HG03439 (cell line): ENCODE results near the gene TBC1D10A.

Experiments used
- ATAC-seq: cut with Tn5 transposase; IDR thresholded peaks from one replicate; pipeline ENCODE4 v1.9.1; 2021; ENCODE audit warnings: mild to moderate bottlenecking, moderate library complexity; ENCODE audit not compliant: unreplicated experiment

TBC1D10A gene

DNA sequence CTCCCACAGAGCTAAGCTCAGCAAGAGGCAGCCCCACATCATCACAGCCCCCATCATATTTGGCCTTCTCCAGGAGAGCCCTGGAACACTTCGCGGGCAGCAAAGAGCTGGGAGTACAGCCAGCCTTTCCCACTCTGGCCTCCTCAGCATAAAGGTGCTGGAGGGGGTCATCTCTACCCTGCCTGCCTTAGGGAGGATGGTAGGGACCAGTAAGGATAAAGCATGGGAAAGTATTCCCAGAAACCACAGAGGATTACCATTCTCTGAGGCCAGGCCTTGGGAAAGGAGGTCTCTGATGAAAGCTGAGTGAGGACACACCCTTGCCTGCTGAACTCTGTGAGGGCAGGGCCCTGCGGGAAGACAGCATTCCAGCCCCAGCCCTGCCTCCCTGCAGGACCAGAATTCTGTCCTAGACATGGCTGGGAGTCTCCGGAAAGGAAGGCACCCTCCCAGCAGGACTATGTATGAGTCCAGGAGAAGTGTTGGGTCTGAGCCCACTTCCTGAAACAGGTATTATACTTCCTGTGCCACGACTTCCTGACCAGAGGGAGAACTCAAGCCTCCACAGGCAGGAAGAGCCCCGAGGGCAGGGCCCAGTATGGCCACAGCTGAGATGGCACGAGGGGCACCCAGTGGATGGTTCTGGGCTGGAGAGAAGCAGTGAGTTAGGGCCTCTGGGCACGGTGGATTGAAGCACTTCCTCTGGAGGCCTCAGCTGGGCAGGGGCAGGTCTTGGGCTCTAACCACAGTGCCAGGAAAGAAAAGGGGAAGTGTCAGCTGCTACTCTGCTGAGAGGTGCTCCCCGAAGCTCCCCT, 24.5 kb downstream of the TBC1D10A start:
- no peak for ATAC-seq

DNA sequence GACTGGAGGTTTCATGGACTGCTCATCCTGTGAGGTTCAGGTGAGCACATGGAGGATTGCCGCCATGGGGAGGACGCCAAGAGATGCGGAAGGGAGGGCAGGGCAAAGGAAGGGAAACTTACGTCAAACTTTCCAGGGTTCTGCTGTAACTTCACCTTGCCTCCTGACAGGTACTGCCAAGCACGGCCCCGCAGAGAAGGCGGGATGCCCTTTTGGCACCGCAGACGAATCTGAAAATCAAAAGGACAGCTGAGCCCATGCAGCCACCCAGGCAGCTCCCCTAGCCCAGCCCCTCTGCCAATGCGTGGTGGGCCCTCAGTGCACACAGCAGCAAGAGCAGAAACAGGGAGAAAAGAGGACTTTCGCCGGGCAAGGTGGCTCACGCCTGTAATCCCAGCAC, 27.4 kb downstream of the TBC1D10A start:
- ATAC-seq = no peak

DNA sequence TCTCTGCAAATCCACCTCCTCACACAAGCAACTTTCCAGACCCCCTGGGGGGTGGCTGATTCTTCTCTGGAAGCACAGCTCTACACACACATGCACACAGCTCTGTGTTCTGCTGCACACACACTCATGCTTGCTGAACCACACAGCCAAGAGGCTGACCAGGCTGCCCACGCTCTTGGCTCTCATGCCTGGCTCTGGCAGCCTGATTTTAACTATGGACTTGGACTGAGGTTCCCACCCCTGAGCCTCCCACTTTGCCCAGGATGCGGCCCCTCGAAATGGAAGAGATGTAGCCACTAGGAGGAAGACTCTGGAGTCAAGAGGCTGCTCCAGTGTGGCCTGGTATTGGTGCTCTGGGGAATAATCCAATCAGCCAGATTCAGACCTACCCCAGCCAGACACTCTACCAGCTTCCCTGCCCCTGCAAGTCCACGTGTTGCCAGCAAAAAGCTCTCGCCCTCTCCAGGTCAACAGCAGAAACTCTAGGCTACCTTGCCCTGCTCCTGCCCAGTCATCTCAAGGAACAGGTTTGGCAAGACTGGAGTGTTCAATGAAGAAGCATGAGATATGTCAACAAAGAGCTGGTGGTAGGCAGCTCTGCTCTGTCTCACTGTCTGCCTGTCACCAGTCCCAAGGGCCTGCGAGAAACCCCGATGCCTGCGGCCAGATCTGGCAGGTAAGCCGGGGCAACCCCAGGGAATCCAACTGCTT, 28.6 kb downstream of the TBC1D10A start:
- no peak for ATAC-seq

DNA sequence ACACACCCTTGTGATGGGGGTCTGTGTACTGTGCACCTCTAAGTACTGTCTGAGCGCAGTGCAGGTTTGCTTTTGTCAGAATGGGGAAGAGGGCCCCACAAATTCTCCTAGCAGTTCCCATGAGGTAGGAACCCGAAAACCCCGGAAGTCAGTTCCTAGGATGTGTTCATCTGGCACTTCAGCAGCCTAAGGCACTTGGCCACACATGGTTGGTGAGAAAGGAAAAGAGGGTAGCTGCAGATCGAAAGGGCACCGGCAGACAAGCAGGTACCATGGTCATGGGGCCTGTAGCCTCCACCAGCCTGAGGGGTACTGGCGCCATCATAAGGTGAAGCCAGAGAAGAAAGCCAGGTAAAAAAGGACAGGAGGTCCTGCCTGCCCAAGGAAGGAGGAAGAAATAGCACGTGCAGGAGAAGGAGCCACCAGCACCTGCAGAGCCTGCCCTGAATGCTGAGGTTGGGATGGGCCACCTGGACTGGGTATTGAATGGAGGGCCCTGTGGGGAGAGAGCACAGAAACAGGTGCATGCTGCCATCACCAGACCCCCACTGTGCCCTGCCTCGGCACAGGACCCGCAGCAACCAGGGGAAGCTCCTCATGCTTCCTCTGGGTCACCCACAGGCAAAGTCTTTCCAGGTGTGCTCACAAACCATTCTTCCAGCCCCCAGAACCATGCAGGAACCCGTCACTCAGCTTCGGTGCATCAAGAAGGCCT, 29.3 kb downstream of the TBC1D10A start:
- ATAC-seq = no peak

DNA sequence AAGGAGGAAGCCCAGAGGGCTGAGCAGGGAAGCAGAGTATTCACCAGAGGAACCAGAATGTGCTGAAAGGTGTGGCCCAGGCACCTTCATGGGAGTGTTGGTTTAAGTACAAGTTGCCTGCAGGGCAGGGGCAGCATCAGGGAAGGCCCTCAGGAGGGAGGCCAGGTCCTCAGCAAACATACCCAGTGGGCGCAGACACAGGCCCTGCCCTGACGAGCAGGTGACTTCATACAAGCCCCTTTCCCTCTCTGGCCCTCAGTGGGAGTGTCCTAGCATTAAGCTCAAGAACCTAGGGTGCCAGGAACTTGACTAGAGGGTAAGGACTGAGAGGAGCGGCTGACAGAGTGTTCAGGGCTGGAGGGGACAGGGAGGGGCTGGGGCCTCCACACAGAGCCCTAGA, 29.9 kb downstream of the TBC1D10A start:
- ATAC-seq = no peak

DNA sequence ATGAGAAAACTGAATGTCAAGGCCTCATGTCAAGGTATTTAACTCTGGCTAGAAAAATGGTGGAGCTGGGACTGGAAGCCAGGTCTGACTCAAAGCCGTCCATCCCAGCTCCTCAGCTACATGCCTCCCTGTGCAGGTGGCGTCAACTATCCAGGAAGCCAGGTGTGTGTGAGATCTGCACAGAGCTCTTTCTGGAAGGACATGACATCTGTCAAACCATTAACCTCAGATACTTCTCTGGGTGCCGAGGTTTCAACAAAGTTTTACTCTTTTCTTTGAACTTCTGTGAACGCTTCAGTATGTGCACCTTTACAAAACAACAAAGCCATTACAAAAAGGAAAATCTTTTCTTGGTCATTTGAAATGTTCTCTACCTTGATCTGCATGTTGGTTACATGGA, 30.4 kb downstream of the TBC1D10A start:
- ATAC-seq = no peak

DNA sequence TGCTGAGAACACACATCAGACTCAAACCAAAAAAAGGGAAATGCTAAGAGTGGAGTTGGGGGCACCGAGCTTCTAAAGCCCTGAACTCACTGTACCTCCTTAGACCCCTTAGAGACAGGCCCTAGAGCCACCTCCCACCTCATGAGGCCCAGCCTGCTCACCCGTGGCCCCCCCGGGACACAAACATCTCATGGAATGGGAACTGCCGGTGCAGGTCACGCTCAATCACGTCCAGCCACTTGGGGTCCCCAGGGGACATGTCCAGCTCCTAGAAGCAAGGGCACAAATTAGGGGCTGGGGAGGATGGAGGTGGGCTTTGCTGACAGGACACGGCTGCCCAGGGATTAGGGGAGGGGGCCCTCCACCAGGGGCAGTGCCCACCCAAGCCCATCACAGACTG, 31.2 kb downstream of the TBC1D10A start:
- no peak for ATAC-seq

DNA sequence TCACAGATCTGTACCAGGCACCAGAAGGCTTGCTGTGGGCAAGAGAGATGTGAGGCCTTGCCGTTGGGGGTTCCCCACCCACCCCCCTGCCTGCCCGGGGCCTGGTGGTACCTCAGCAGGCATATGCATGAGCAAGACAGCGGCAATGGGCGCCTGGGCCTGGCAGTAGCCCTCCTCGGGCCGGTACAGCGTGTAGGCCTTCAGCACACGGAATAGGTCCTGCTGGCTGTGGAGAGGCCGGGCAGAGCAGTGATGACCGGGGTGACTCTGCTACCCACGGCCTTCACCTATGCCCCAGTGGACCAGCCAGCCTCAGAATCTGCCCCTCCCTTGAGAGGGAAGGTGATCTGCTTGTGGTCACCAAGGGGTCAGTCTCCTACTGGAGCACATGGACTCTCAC, 31.9 kb downstream of the TBC1D10A start:
- ATAC-seq = no peak

DNA sequence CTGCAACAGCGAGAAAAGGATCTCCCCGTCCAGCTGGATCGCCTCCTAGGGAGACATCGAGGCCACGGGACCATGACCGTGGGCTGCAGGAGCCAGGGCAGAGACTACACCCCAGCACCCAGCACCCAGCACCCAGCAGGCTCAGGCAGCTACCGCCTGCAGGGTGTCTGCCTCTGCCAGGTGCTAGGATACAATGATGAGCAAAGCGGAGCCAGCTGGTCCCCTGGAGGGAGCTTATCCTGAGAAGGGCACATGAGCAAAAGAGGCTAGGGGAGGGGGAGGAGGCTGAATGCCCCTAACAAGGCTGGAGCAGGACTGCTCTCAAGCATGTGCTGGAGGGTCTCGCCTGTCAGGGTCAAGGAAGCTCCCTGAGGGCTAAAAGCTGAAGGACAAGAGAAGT, 32.7 kb downstream of the TBC1D10A start:
- no peak for ATAC-seq

DNA sequence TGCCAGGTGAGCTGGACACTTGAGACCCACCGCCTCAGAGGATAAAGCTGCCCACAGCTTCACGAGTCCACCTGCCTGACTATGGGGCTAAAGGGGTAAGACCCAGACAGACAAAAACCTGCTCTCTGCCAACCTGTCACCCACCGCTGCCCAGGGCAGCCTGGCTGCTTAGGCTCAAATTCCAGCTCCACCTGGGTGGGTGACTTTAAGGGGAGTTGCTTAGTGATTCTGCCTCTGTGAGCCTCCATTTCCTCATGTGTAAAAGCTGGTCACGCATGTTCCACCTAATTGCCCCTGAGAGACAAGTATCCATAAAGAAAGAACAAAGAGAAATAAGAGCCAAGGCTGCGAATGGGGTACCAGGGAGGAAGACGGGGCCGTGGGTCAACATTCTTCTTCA, 33.7 kb downstream of the TBC1D10A start:
- ATAC-seq = no peak

DNA sequence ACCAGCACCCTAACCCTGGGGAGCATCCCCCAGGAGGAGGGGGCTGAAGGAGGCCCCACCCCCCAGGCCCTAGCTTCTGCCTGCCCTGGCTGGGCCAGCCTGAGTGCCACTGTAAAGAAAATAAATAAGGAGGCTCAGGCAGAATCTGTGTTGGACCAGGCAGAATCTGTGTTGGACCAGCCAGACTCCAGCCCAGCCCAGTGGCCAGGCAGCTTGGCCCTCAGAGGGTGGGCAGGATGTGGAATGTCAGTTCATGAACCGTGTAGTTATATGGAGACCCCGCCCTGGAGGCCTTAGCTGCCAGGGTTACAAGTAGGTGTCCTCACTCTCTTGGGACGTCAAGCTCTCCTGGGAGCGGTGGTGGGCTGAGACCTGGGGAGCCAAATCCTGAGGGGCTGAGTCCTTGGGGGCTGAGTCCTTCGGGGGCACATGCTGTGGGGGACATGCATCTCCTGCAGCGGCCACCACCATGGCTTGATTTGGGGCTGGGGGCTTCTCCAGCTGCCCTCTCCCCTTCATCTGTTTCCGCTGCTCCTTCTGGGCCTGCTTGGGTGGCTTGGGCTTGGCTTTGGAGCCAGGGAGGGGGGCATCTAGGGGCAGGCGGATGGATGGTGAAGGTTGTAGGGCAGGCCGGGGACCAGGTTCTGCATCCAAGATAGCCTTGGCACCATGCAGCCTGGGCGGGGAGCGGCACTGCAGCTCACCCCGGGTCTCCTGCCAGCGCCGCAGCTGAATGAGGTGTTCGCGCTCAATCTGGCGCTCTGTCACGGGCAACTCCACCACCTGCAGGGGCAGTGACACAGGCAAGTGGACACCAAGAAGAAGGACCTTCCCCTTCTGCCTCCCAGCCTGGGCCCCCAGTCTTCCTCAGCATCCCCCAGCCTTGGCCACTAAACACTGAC, 34.4 kb downstream of the TBC1D10A start:
- ATAC-seq = no peak

DNA sequence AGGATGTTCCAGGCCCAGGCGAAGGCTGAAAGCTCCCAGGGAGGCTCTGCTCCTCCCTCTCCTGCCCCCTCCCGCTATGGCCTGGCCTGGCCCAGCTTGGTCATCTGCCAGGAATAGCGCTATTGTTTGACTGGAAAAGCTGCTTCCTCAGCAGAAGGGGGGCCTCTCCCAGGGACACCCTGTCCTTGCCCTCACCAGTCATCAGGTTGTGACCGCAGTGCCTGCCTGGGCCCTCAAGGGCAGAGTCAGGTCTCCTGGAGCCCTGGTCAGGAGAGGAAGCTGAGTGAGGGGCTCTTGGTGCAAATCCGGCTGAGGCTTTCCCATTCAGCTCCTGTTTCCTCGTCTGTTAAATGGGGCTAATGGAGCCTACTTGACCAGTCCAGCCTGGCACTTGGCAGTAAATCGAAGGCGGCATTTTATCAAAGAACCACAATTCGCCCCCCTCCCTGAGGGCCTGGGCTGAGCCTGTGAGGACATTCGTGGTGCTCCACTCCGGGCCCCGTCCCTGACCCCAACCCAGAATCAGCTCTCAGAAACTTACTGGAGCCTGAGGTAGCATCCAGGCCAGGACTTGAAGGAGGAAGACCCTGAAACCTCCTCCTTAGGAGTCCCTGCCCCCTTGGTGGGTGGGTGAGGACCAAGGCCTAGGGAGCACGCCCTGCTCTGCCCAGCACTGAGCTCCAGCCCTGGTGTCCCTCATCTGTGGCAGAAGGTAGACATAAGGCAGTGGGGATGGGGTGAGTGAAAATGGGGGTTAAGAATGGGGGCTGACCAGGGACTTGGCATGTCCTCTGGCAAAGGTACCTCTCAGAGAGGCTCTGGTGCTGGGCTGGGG, 35.5 kb downstream of the TBC1D10A start:
- no peak for ATAC-seq

DNA sequence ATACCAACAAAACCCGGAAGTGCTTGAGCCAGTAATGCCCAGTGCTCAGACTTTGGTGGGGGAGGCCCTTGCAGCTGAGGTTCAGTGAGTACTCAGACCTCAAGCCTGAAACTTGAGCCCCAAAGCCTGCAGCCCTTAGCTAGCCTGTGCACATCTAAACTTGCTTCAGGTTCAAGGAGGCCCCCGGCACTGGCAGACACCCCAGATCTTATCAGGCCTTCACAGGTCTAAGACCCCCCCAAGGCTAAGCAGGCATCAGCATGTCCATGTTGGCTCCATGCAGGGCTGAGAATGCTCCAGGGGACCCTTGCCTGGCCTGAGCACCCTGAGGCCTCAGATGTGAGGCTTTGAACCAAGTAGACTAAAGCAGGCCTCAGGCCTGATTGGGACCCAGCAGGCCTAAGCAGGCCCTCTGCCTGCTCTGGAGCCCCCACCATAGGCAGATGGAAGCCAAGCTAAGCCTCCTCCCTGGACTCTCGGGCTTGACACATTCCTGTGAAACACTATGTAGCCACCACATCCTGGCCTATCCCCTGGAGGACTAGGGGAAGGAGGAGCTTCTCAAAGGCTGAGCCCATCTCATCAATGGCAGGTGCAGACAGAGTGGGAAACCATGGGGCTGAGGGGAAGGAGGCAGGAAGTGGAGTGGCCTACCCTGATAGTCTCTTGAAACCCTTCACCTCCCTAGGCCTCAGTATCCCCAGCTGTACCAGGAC, 36.2 kb downstream of the TBC1D10A start:
- no peak for ATAC-seq

DNA sequence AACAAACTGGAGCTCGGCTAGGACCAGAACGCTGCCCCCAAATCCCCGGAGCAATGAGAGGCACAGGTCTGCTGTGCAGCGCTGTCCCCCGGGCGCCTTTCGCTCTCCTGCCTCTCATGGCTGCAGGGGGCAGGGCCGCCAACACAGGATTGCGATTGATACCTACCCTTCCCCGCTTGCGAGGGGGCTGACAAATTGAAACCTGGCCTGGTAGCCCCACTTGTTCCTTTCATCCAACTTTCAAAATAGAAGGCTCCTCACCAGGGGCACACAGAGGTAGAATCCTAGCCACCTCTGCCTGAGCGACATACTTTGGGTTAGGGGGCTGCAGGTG, 36.8 kb downstream of the TBC1D10A start:
- ATAC-seq = no peak

DNA sequence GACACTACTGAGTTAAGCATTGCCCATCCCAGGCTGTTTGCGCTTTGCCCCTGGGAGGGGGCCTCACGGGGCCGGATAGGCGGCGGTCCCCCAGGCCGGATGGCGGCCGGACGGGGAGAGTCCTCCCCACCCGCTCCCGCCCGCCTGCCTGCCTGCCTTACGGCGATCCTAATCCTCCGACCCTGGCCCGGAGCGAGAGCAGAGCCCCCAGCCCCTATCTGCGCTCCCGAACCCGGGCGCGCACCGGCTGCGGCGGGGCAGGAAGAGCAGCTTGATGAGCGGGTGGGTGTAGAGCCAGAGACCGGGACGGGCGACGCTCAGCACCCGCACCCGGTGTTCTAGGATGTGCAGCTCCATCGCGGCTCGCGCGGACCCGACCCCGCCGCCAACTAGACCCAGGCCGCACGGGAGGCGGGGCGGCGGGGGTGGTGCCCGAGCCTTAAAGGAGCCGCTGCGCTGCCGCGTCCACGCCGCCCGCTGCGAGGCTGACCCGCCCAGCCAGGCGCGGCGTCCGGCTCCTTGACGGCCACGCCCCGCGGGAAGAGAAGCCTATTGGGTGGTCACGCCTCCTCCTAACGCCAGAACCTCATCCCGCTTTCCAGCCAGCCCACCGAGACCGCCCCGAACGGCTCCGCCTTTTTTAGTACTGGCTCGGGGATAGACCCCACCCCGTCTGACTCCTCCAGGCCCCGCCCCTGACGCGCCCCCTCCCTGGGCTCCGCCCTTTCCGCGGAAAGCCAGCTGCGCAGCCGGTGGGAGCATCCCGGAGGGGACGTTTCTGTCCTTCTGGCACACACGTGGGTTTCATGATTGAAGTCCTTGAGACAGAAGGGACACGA, 37.4 kb downstream of the TBC1D10A start, which contains the start of gene CASTOR1:
CASTOR1 (minus strand) TSS at position 365 of the 839 bp plus-strand sequence; CDS start at position 357, 8 bp downstream.
- peak; percentile 62 for ATAC-seq

DNA sequence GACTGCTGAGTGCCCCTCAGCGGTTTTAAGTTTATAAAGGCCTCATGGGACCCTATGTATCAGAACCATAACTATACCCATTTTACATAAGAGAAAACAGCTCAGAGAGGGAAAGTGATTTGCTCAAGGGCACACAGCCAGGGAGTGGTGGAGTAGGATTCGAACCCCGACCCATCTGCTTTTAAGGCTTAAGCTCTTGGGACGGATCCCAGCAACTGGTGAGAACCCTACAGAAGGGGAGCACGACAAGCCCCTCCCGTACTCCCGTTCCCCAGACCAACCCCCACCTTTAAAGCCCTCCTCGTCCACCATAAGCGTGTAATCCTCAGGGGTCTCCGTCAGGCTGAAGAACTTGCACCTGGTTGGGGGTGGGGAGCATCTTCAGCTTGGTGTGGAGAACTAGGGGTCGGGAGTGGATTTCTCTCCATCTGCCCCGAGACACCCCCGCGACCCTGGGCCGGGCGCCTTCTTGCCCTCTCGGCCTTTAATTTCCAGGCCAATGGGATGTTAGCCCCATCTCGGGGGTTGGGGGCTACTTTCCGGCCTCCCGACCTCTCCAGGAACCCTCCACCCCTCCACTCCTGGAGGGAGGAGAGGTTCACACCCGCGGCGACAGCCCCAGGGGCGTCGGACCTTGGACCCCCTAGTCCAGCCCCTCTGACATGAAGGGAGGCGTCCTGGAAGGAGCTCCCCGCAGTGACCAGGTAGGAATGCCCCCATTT, 38.2 kb downstream of the TBC1D10A start:
- no peak for ATAC-seq

DNA sequence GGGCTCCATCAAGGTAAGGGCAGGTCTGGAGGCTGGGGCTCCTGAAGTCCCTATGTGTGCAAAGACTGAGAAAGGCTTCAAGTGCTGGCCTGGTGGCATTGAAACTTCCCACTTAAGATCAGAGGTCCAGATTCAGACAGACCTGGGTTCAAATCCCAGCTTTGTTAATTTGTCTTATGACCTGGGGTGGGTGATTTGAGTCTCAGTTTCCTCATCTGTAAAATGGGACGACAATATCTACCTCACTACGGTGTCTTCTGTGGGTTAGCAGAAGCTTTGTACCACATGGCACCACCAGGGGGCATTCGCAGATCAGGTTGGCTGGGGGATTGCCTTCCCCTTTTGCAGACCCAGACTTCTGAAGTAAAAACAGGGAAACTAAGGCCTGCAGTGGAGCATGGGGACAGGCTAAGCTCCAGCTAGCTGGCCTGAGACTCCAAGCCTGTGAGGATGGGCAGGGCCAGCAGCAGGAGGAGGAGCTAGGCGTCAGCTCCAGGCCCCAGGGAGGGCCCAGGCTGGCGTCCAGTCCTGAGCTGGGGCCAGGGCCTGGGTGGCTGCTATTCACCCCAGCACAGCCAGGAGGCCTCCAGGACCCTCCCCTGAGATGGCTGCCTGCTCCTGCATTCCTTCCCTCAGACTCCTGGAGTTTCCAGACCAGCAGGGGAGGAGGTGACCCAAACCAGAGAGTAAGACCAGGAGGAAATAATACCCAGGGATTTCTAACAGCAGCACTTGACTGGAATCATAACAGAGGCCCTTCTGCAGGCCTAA, 38.9 kb downstream of the TBC1D10A start:
- ATAC-seq = no peak
